ENCODE measurements around the gene RASGRP4. TPM values are rescaled to one million over a fixed set of nuclear protein-coding genes. Genes with fewer than 3 reads are reported as not detected.

Gene RASGRP4
- polyA plus RNA-seq, 1 donor (not counting 4 experiments of a cell fraction or from before 2014, with no cell fraction given): not detected

DNA sequence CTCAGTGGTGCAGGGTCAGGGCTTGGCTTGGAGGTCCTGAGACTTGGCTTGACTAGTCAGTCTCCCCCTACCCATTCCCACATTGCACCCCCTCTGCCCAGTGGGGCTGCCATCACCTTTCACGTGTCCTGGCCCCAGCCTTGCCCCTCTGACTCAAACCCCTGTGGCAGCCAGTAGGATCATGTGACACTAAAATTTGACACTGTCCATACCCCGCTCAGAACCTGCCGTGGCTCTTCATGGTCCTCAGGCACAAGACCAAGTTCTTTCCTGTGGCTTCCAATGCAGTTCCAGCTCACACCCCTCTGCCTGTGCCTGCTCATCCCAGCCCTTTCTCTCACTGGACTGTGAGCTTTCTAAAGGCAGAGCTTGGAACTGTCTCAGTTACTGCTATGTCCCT, 49.4 kb downstream of the RASGRP4 start:
- Histone ChIP-seq H3K9me1 (ENCODE audit: control insufficient read depth, extremely low read depth, insufficient read depth, low read length) (peaks cover 11% of the 10 kb centered on the region), H3K4me2 (ENCODE audit: control insufficient read depth, extremely low read depth, insufficient read depth, low read depth, low read length) (peak overlapping the region; percentile 100), H3K9ac (ENCODE audit: control insufficient read depth, extremely low read depth, insufficient read depth, low read length) (no peak overlapping the region), H3K27ac (ENCODE audit: control insufficient read depth, insufficient read depth, low read length) (no peak overlapping the region), H3K36me3 (ENCODE audit: control insufficient read depth in 2 of 2, extremely low read depth in 1 of 2, insufficient read depth in 2 of 2, low read length in 2 of 2) (peaks cover 22 to 27% of the 10 kb centered on the region in 2 experiments), H3K79me2 (ENCODE audit: control insufficient read depth, insufficient read depth, low read length) (peaks cover 41% of the 10 kb centered on the region), H3K4me1 (ENCODE audit: control insufficient read depth, extremely low read depth, insufficient read depth, low read length) (peaks cover 14% of the 10 kb centered on the region), H4K20me1 (ENCODE audit: control insufficient read depth, extremely low read depth, insufficient read depth, low read length) (peaks cover 6% of the 10 kb centered on the region), H2AFZ (ENCODE audit: control insufficient read depth, low read length) (no peak overlapping the region), H3K27me3 (ENCODE audit: control insufficient read depth, extremely low read depth, insufficient read depth, low read length) (no peaks in the 10 kb centered on the region), H3K9me3 (ENCODE audit: control insufficient read depth, low read depth, low read length) (no peaks in the 10 kb centered on the region), H3K4me3 (ENCODE audit: control insufficient read depth in 2 of 3, extremely low read depth in 1 of 3, insufficient read depth in 2 of 3, low read depth in 1 of 3, low read length in 3 of 3) (peak overlapping the region in 1 of 3 experiments; percentile 89)
- DNase-seq (ENCODE audit: low read depth, low spot score) (no peak), FAIRE-seq (no peak)
- dilution Hi-C loops (cut with MboI; ENCODE audit: extremely low pct_ligation_motif_present, low sequenced_read_pairs): no loop called here
- TF ChIP-seq EZH2 (IDR thresholded peaks at IDR 0.05; ENCODE audit: low read length): no peak
- TF ChIP-seq, protein P1, sequence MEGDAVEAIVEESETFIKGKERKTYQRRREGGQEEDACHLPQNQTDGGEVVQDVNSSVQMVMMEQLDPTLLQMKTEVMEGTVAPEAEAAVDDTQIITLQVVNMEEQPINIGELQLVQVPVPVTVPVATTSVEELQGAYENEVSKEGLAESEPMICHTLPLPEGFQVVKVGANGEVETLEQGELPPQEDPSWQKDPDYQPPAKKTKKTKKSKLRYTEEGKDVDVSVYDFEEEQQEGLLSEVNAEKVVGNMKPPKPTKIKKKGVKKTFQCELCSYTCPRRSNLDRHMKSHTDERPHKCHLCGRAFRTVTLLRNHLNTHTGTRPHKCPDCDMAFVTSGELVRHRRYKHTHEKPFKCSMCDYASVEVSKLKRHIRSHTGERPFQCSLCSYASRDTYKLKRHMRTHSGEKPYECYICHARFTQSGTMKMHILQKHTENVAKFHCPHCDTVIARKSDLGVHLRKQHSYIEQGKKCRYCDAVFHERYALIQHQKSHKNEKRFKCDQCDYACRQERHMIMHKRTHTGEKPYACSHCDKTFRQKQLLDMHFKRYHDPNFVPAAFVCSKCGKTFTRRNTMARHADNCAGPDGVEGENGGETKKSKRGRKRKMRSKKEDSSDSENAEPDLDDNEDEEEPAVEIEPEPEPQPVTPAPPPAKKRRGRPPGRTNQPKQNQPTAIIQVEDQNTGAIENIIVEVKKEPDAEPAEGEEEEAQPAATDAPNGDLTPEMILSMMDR (optimal IDR thresholded peaks at IDR 0.05 in 1 of 3, IDR thresholded peaks at IDR 0.05 in 1 of 3, conservative IDR thresholded peaks at IDR 0.05 in 1 of 3; ENCODE audit: extremely low read depth in 1 of 3, insufficient read depth in 2 of 3, low read length in 3 of 3): no peak

- no peak for DNase-seq (ENCODE audit: low read depth, low spot score)
- Histone ChIP-seq H2AFZ (ENCODE audit: control insufficient read depth, low read length) (no peak overlapping the region), H4K20me1 (ENCODE audit: control insufficient read depth, extremely low read depth, insufficient read depth, low read length) (no peaks in the 10 kb centered on the region), H3K4me2 (ENCODE audit: control insufficient read depth, extremely low read depth, insufficient read depth, low read depth, low read length) (peak overlapping the region; percentile 100), H3K9me1 (ENCODE audit: control insufficient read depth, extremely low read depth, insufficient read depth, low read length) (peaks cover 9% of the 10 kb centered on the region), H3K9me3 (ENCODE audit: control insufficient read depth, low read depth, low read length) (no peaks in the 10 kb centered on the region), H3K4me3 (ENCODE audit: control insufficient read depth in 2 of 3, extremely low read depth in 1 of 3, insufficient read depth in 2 of 3, low read depth in 1 of 3, low read length in 3 of 3) (peak overlapping the region; percentile 75 to 89 (median 83)), H3K27ac (ENCODE audit: control insufficient read depth, insufficient read depth, low read length) (peak overlapping the region; percentile 84), H3K36me3 (ENCODE audit: control insufficient read depth in 2 of 2, extremely low read depth in 1 of 2, insufficient read depth in 2 of 2, low read length in 2 of 2) (peaks cover 19% of the 10 kb centered on the region in 2 experiments), H3K27me3 (ENCODE audit: control insufficient read depth, extremely low read depth, insufficient read depth, low read length) (no peaks in the 10 kb centered on the region), H3K79me2 (ENCODE audit: control insufficient read depth, insufficient read depth, low read length) (peaks cover 38% of the 10 kb centered on the region), H3K4me1 (ENCODE audit: control insufficient read depth, extremely low read depth, insufficient read depth, low read length) (peaks cover 14% of the 10 kb centered on the region), H3K9ac (ENCODE audit: control insufficient read depth, extremely low read depth, insufficient read depth, low read length) (peak overlapping the region; percentile 97)
- no peak for FAIRE-seq
- dilution Hi-C loops (cut with MboI; ENCODE audit: extremely low pct_ligation_motif_present, low sequenced_read_pairs): no loop called here
- TF ChIP-seq, protein P1 (optimal IDR thresholded peaks at IDR 0.05 in 1 of 3, IDR thresholded peaks at IDR 0.05 in 1 of 3, conservative IDR thresholded peaks at IDR 0.05 in 1 of 3; ENCODE audit: extremely low read depth in 1 of 3, insufficient read depth in 2 of 3, low read length in 3 of 3): no peak
- no peak for TF ChIP-seq EZH2 (IDR thresholded peaks at IDR 0.05; ENCODE audit: low read length)
Observed at GRCh38 chr19:38375748-38376147, 50.3 kb downstream of the RASGRP4 start.

All from keratinocyte (primary cell).